GM18868 (cell line): ENCODE results near the gene FALEC.
"Not testable (repeated sequence)": the region's sequence is repeated elsewhere in the genome, so short reads cannot be mapped to it uniquely, and the experiment has no call there.

Experiments used
- ATAC-seq: cut with Tn5 transposase; IDR thresholded peaks from one replicate; pipeline ENCODE4 v1.9.1; 2021; ENCODE audit warnings: mild to moderate bottlenecking, moderate library complexity; ENCODE audit not compliant: unreplicated experiment

The FALEC gene

DNA sequence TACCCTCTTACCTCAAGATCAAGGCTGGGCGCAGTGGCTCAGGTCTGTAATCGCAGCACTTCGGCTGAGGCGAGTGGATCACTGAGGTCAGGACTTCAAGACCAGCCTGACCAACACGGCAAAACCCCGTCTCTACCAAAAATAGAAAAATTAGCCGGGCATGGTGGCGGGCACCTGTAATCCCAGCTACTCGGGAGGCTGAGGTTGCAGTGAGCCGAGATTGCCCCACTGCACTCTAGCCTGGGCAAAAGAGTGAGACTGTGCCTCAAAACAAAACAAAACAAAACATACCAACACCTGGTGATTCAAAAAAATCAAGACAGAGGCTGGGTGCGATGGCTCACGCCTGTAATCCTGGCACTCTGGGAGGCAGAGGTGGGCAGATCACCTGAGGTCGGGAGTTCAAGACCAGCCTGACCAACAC, 58.1 kb downstream of the FALEC start:
- ATAC-seq = not testable (repeated sequence)

DNA sequence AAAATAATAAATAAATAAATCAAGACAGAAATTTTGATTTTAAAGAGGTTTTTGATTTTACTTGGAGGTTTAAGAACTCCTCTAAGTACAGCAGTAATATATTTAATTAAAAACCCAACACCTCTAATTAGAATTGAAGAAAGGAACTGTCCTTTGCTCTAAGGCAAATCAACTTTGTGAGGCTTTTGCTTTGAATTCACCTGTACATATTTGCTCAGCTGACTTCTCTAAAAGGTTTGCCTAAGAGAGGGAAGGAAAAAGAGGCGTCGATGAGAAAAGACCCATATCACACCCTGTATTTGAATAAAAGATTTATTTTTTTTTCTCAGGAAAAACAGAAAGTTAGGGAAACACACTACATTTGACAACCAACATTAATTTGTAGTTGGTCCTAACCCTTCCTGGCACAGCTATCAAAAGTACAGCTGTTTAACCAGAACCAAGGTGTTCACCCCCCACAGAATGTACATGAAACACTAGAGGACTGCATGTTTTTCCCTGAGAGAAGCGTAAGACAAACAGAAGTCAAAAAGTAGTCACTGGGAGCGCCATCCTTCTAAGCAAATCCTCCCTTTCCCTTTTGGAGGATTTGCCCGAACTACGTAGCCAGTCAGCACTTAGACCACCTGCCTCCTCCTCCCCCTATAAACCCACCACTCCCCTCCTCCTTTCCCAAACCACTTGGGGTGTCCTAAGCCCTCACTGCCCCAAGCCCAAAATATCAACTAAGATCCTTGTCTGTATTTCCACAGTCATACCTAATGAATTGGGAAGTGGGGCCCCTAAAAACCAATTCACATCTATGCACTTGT, 58.9 kb downstream of the FALEC start:
- no peak for ATAC-seq

DNA sequence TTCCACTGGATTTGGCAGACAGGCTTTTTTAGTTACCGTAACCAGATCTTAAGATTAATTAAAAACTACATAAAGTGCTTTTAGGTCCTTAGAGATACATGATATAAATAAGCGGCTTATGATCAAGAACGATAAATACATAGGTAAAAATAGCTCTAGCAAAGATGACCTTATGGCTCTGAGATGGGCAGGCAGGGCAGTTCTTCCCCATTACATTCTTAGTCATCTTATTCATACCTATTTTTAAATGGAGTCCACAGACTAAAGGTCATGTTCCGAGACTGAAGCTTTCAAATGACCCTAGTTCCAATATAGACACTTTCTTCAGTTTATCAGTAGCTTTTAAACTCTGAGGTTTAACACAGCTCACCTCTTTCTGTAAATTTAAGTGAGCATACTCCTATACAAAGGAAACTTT, 59.5 kb downstream of the FALEC start:
- ATAC-seq = no peak

DNA sequence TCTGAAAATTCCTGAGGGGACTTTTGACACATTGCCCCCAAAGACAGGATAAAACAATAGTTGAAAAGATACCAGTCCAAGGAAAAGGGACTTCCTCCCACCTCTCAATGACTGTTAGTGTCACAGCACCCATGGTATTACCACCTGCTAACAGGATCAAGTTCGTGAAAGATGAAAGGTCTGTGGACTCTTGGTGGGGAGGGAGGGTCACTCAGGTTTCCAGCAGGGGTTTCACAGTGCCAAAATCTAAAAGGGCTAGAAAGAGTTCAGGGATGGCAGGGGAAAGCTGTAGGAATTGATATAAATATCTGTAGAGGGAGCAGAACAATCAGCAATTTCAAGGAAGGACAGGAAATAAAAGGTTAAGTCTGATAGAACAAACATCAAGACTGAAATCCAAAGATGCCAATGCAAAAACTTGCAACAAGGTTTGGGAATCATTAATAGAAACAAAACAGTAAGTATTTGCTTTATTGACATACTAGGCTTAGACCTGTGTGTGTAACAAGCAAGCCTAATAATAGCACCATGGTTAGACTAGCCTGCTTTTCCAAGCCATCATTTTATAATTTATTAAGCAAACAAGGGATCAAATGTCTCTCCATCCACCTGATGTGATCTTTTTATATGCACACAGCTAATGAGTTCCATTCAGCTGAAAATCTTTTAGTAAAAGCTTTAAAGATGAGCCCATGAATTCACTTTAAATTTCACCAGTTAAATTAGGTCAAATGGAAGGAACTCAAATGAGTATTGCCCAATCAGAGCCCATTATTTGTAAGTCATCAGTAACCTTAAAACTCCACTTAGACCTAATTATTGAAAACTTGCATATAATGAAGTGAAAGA, 60.2 kb downstream of the FALEC start:
- no peak for ATAC-seq

DNA sequence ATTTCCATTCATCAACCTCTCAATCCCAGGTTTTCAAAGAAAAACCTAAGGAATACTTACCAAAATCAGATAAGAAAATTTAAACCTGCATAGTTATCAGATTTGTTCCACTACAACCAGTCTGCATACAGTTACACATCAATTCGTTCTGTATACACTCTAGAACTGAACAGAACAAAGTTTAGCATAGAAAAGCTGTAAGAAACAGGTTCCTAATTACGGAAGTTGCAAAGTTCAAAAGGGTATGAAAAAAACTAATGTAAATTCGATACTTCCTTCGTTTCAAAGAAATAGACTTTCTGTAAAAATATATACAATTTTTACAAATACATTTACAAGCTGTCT, 60.8 kb downstream of the FALEC start:
- ATAC-seq = no peak

DNA sequence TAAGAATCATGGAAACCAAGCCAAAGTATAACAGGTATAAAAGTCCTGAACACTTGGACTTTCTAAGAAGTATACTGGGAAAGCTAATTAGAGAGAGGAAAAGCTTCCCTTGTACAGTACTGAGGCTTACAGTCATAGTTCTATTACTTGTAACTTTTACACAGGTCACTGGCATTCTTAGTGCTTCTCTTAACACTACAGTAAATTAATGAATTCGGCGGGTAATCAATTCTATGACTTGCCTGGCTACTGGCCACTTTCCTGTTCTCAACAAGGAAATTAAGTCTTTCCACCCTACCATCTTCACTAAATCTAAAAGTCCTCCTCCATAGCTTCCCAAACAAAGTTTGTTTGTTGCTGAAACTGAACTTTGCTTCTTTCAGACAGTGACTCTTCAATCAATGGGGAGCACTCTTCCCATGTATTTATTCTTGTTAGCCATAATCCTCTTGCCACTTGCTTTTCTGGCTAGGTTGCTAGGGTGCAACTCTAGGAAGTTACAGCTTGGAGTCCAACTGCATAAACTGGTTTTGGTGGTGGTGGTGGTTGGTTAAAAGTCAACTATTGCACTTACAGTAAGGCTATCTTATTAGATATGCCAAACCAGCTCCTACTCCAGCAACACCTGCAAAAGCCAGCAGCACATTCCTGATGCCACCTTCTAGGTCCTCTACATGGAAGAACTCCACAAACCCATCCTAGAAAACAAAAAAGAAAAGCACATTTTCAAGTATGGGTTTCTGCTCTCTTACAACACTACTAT, 61.4 kb downstream of the FALEC start:
- no peak for ATAC-seq

DNA sequence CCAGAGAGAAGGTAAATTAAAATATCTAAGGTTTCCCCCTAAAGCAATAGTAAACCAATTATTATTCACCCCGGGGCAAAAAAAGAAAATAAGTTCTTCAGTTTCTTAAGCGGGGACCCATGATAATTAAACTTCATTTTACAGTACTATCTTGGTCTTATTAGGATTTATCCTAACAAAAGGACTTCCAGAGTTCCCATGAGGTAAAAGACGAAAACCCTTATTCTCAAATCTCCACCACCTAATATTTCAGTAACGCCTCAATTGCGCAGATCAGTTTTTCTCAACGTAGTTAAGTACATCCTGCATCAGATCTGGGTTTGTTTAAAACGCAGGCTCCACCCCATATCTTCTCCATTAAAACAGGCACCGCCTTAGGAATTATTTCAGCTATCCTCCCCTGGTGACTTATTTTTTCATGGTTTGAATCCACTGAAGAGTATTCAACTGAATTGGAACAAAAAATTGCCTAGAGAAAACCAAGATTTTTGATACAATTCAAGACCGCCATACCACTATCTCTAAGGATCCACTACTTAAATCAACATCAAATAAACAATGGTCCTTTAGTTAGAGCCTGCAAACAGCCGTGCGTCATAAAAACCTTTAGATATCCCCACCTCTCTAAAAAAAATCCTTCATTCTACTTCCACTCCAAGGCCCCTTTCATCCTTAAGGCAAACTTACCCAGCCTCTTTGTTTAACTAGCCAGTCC, 62.2 kb downstream of the FALEC start:
- no peak for ATAC-seq

DNA sequence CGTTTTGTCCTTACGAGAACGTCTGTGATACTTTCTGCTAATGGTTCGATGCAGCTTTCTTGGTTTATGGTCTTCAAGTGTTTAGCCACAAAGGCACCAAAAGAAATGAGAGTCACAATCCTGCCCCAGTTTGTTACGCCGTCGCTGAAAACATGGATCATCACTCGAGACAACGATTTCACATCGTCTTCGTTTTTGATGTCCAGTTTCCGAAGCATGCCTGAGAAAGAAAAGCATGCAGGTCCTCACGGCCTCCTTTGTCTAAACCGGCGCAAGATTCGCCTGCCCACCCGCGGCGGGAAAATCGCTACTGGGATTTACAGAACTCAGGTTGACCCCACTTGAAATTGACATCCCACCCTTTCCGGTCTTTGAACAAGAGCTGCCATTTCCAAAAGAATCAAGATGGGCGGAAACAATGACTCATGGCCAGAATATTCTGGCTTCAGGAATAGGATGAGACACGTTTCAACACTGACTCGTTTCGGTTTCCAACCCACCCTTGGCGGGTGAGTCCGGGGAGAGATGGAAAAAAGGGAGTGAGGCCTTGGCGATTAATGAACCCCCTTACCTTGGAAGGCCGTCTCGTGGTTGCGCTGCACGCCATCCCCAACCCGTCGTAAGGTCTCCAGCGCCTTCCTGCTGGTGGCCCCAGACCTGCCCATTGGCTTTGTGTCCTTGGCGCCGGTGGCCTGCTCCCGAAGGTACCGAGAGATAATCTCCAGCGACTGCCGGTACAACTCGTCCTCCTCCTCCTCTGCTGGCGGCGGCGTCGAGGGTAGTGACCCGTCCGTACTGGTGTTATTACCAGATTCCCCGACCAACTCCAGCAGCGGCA, 62.9 kb downstream of the FALEC start:
- ATAC-seq = no peak

DNA sequence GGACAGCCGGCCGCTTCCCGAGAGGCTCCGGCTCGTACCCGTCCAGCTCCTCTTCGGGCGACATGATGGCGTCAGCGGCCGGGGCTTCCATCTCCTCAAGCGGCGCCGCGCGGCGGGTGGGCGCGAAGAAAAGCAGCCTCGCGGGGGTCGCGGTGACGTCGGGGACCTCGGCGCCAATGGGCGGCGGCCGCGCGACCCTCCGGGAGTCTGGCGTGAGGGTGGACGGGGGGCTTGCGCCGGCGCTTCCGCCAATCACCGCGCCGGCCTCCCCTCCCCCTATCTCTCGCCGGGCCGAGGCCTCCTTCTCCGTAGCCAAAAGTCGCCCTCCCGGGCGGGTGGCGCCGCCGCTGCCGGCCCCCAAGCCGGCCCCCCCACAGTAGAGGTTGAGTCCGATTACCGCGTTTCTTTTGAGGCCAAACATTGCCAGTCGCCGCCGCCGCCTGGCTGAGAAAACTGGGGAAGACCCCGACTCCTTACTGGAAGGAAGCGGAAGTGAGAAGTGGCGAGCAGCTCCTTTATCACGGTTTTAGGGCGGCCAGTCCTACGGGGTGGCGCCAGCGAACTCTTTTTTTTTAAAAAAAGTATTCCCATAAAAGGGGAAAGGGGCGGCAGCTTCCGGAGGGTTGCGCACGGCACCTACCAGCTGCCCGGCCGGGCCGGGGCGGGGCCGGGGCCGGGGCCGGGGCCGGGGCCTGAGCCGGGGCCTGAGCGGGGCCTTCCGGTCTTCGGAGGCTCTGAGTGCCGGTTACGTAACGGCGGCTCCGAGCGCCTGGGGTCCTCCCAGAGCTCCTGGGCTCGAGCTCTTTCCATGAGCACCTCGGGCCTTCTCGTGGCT, 63.8 kb downstream of the FALEC start, which contains the start of gene MCL1:
TSS of gene MCL1 (minus strand) at position 501 of the 835 bp plus-strand sequence. CDS start at position 421, 80 bp downstream.
- peak; percentile 84 for ATAC-seq

DNA sequence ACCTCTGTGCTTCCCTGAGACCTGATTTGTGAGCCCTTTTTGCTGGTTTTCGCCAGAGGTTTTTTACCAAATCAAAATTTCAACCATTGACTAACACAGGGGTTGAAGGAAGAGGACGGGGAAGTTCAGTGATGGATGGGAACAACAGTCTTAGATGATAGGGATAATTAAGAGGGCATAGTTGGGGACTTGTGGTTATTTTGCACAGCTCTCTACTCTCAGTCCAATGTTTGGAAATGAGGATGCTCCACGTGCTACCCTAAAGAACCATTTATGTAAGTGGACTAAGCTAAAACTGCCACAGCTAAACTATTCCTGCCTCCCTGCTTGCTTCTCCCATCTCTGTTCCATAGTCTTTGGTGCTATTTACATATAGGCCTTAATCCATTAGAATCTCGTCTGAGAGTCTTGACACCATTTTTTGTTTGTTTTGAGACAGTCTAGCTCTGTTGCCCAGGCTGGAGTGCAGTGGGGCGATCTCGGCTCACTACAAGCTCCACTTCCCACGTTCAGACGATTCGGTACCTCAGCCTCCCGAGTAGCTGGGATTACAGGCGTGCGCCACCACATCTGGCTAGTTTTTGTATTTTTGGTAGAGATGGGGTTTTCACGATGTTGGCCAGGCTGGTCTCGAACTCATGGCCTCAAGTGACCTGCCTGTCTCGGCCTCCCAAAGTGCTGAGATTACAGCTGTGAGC, 64.5 kb downstream of the FALEC start:
- no peak for ATAC-seq

DNA sequence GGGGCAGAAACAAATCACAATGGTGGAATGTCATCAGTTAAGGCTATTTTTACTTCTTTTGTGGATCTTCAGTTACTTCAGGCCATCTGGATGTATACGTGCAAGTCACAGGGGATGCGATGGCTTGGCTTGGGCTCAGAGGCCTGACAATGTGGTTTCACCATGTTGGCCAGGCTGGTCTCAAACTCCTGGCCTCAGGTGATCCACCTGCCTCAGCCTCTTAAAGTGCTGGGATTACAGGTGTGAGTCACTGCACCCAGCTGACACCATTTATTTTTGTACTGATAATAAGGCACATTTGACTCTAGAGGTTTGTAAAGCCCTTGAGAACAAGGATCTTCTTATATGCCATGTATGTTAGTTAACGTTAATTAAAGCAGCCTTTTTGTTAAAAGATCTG, 65.4 kb downstream of the FALEC start:
- ATAC-seq = not testable (repeated sequence)

DNA sequence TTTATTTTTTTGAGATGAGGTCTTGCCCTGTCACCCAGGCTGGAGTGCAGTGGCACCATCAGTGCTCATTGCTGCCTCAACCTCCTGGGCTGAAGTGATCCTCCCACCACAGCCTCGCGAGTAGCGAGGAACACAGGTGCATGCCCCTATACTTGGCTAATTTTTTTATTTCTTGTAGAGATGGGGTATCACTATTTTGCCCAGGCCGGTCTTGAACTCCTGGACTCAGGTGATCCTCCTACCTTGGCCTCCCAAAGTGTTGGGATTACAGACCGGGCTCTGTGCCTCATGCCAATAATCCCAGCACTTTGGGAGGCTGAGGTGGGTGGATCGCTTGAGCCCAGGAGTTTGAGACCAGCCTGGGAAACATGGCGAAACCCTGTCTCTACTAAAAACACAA, 65.9 kb downstream of the FALEC start:
- not testable (repeated sequence) for ATAC-seq

DNA sequence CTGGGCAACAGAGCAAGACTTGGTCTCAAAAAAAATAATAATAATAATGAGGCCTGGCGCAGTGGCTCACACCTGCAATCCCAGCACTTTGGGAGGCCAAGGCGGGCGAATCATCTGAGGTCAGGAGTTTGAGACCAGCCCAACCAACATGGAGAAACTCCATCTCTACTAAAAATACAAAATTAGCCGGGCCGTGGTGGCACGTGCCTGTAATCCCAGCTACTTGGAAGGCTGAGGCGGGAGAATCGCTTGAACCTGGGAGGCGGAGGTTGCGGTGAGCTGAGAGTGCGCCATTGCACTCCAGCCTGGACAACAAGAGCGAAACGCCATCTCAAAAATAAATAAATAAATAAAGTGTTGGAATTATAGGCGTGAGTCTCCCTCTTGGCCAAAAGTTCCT, 66.4 kb downstream of the FALEC start:
- not testable (repeated sequence) for ATAC-seq

DNA sequence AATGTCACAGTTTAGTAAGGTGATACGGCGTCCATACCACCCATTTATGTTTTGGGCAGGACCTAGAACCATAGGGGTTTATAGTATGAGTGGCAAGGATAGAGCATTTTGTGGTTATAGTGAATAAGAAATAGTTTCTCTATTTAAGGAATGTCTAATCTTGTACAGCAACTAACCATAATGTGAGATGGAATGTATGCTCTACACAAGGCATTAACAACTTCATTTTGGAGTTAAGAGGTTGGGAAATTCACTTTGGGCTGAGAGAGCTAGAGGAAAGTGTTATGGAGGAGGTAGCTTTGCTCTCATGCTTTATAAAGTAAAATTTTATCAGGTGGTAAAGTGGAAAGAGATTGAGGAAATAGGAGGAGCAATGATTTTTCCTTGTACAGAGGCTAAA, 66.8 kb downstream of the FALEC start:
- no peak for ATAC-seq
